B cell (primary cell): ENCODE results near the gene NUDT14. TPM values are rescaled to one million over a fixed set of nuclear protein-coding genes. Genes with fewer than 3 reads are reported as not detected.

ENCODE experiments used
- ATAC-seq: fragments of 200-7000 bp; cut with Tn5 transposase; one replicate; pipeline ENCODE4 v1.10.0; 2021; ENCODE audit warnings: low read depth, mild to moderate bottlenecking, moderate number of reproducible peaks, moderate library complexity
- CTCF ChIA-PET: fragments of 350-600 bp; sonication (Branson Sonifier 250); formaldehyde crosslinking; loops from one replicate; lab custom pipeline; 2021; ENCODE audit warnings: antibody characterized with exemption, inconsistent platforms; lab: Charles Lee
- POLR2A ChIA-PET: fragments of 350-600 bp; sonication (Branson Sonifier 250); formaldehyde crosslinking; loops from one replicate; lab custom pipeline; 2021; ENCODE audit warnings: antibody characterized with exemption; lab: Charles Lee
- DNase-seq: peaks from one replicate; pipeline ENCODE4 v3.0.0; 2013
- H2AFZ ChIP-seq: 2 replicates; pipeline ENCODE4 v1.6.1; 2012; ENCODE audit warnings: mild to moderate bottlenecking, low read depth, low read length; ENCODE audit not compliant: insufficient read depth, poor library complexity, severe bottlenecking
- H3K27ac ChIP-seq, 2 donors: 1 replicate in 1 of 2; 2 replicates in 1 of 2; pipeline ENCODE4 v1.5.1; 2012 to 2013; ENCODE audit warnings: low read length in 2 of 2, mild to moderate bottlenecking in 2 of 2, moderate library complexity in 1 of 2
- H3K27me3 ChIP-seq, 4 experiments: fragments of 200-600 bp in 1 of 4; sonication (generic) in 1 of 4; replicated peaks in 1 of 4; 1 replicate in 2 of 4; 2 replicates in 2 of 4; pipeline versions ENCODE4 v1.6.1 to v1.7.0; 2013 to 2016; ENCODE audit warnings: low read length in 3 of 4, mild to moderate bottlenecking in 2 of 4, mixed read lengths in 1 of 4, moderate library complexity in 1 of 4; ENCODE audit not compliant: insufficient read depth in 4 of 4, control insufficient read depth in 3 of 4; ENCODE audit errors: control extremely low read depth in 1 of 4
- H3K36me3 ChIP-seq, 2 experiments: replicated peaks in 1 of 2; 1 replicate in 1 of 2; 2 replicates in 1 of 2; pipeline versions ENCODE4 v1.6.1 to v1.7.1; 2013; ENCODE audit warnings: low read length in 1 of 2; ENCODE audit not compliant: insufficient read depth in 2 of 2, control insufficient read depth in 1 of 2; ENCODE audit errors: control extremely low read depth in 1 of 2, extremely low read depth in 1 of 2
- H3K4me1 ChIP-seq, 2 donors: fragments of 200-600 bp in 1 of 2; sonication (generic) in 1 of 2; 1 replicate in 1 of 2; 2 replicates in 1 of 2; pipeline versions ENCODE4 v1.5.1 to v1.6.1; 2013 to 2017; ENCODE audit warnings: low read length in 2 of 2; ENCODE audit not compliant: control insufficient read depth in 2 of 2, insufficient read depth in 2 of 2
- H3K4me2 ChIP-seq: replicated peaks from 2 replicates; pipeline ENCODE3; 2012; ENCODE audit warnings: mild to moderate bottlenecking, low read depth, low read length; ENCODE audit not compliant: poor library complexity, severe bottlenecking
- H3K4me3 ChIP-seq, 5 experiments: fragments of 200-600 bp in 1 of 5; sonication (generic) in 1 of 5; 1 replicate in 3 of 5; 2 replicates in 2 of 5; pipeline versions ENCODE4 v1.5.1 to v1.7.0; 2011 to 2016; ENCODE audit warnings: low read length in 4 of 5, mild to moderate bottlenecking in 4 of 5, low read depth in 2 of 5, control low read depth in 1 of 5, moderate library complexity in 1 of 5; ENCODE audit not compliant: insufficient read depth in 1 of 5; ENCODE audit errors: control extremely low read depth in 1 of 5, extremely low read depth in 1 of 5
- H3K79me2 ChIP-seq: fragments of 200-600 bp; sonication (generic); one replicate; pipeline ENCODE4 v1.6.0; 2016; ENCODE audit warnings: low read length; ENCODE audit not compliant: control insufficient read depth, insufficient read depth
- H3K9ac ChIP-seq: fragments of 200-600 bp; sonication (generic); 2 replicates; pipeline ENCODE4 v1.6.1; 2017; ENCODE audit warnings: mild to moderate bottlenecking, low read length, moderate library complexity
- H3K9me3 ChIP-seq, 3 donors: one replicate each; pipeline versions ENCODE4 v1.6.1 to v1.7.1; 2013; ENCODE audit warnings: low read length in 2 of 3; ENCODE audit not compliant: control insufficient read depth in 2 of 3, insufficient read depth in 1 of 3; ENCODE audit errors: control extremely low read depth in 1 of 3
- H4K20me1 ChIP-seq: 2 replicates; pipeline ENCODE4 v1.6.0; 2012; ENCODE audit warnings: mild to moderate bottlenecking, low read length; ENCODE audit not compliant: insufficient read depth, control insufficient read depth, poor library complexity, severe bottlenecking
- H3K27ac Mint-ChIP-seq: one replicate; pipeline ENCODE4 v1.8.0; 2021; ENCODE audit warnings: mixed read lengths
- H3K27me3 Mint-ChIP-seq: one replicate; pipeline ENCODE4 v1.8.0; 2021; ENCODE audit warnings: mixed read lengths
- H3K4me1 Mint-ChIP-seq: one replicate; pipeline ENCODE4 v1.8.0; 2021; ENCODE audit warnings: mixed read lengths
- H3K4me3 Mint-ChIP-seq: one replicate; pipeline ENCODE4 v1.8.0; 2021; ENCODE audit warnings: mixed read lengths
- H3K9me3 Mint-ChIP-seq: one replicate; pipeline ENCODE4 v1.8.0; 2022; ENCODE audit warnings: mixed read lengths; ENCODE audit not compliant: insufficient read depth
- CTCF ChIP-seq: fragments of 200-600 bp; IDR thresholded peaks from one replicate; pipeline ENCODE4 v1.8.0; 2022; ENCODE audit warnings: antibody characterized with exemption, mild to moderate bottlenecking
- EZH2 ChIP-seq: IDR thresholded peaks from 2 replicates; pipeline ENCODE4 v1.6.1; 2012; ENCODE audit warnings: borderline replicate concordance, low read depth, mild to moderate bottlenecking, moderate library complexity, low read length; ENCODE audit not compliant: insufficient read depth, poor library complexity, severe bottlenecking
- WGBS: methylation state at CpG from one replicate; pipeline ENCODE4 v1.1.5; 2013; ENCODE audit warnings: missing lambda C conversion rate; ENCODE audit not compliant: insufficient coverage; 5-methylcytosine and 5-hydroxymethylcytosine counted together
- intact Hi-C: fragments of 100-400 bp; cut with micrococcal nuclease; formaldehyde crosslinking; loops from one replicate; pipeline ENCODE4 v1.10.0; 2022
- polyA plus RNA-seq: library from polyadenylated mRNA; depleted of rRNA; stranded (reverse); fragments of >200 nt; gene quantifications from 2 replicates; pipeline ENCODE4 v1.2.3, GENCODE V29; 2012
- total RNA-seq, 2 donors: library from RNA; stranded (reverse); fragments of 120-200 nt in 1 of 2; gene quantifications; 1 replicate in 1 of 2; 2 replicates in 1 of 2; pipeline versions ENCODE4 v1.2.3 to v1.2.4, GENCODE V29; 2013 to 2022

NUDT14 gene
- total and polyA plus RNA-seq, 2 donors (not counting 1 experiment from before 2014, with no cell fraction given): 17.4 to 31.6 TPM

DNA sequence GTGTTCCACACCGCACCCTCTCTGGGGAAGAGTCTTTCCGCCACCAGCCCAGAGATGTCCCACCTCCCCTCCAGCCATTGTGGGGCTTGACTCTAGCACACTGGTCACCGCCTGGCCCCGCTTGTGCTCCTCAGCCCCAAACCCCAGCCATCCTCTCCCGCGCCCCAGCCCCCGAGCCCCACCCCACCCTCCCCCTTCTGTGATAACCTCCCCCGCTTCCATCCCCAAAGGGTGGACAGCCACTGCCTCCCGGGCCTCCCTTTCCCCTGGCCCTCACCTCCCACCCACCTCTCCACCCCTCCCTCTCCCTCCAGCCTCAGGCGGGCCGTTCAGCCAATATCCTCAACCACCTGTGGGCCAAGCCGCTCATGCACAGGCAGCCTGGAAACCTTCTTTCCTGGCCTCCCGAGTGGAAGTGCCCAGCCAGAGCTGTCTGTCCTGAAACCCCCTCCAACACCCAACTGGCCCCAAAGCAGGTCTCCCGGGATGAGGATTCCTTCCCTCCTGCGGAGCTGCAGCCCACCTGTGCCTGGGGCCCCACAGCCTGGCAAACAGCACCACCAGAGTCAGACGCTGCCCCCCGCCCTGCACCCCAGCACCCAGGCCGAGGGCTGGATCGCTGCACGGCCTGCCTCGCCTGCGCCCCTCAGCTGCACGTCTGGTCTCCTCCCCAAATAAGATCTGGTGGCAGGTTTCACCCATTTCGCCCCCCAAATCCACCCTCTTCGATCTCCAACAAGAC, 27.1 kb upstream of the NUDT14 start:
- ChIA-PET POLR2A (interaction anchor here (0.6 kb wide), 1 partner anchor 48 kb away, joined by 13 read pairs; no protein-coding TSS in a partner anchor), CTCF (no interaction called here)
- Histone ChIP-seq H4K20me1 (no peaks in the 10 kb centered on the region), H3K27ac (no peak overlapping the region), H3K4me2 (no peak overlapping the region), H3K4me1 (peaks cover 3 to 9% of the 10 kb centered on the region in 2 donors), H3K79me2 (no peaks in the 10 kb centered on the region), H2AFZ (no peak overlapping the region), H3K4me3 (no peak overlapping the region), H3K27me3 (peaks cover 0 to 8% (median 0%) of the 10 kb centered on the region in 4 experiments), H3K9me3 (no peaks in the 10 kb centered on the region), H3K9ac (no peak overlapping the region), H3K36me3 (peaks cover 0 to 11% of the 10 kb centered on the region in 2 experiments)
- peaks cover 9% of the 10 kb centered on the region for H3K4me1 Mint-ChIP-seq
- intact Hi-C loops: no loop called here
- H3K4me3 Mint-ChIP-seq: no peak overlapping the region
- DNase-seq (no peak), ATAC-seq (no peak)
- no peak overlapping the region for H3K27ac Mint-ChIP-seq
- H3K9me3 Mint-ChIP-seq: no peaks in the 10 kb centered on the region
- no peaks in the 10 kb centered on the region for H3K27me3 Mint-ChIP-seq
- WGBS: 90% methylated on average over 19 of the region's 25 CpGs
- no peak for TF ChIP-seq EZH2
- no peak for TF ChIP-seq CTCF

DNA sequence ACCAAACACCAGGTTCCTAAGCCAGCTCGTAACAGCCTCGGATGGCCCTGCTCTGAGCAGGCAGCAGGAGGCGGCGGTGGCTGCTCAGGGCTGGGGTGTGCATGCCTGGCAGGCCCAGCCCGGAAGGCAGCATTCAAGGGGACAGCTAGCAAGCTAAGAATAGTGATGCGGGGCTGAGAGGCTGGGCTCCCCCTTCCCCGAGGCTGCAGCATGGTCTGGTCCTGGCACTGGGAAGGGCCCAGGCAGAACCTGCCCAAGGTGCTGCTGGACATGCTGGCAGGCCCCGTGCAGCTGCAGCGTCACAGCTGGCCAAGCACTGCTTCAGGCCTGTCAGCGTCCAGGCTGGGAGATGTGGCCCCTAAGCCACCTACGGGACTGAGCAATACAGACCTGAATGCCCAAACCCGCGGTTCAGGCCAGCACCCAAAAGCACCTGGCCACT, 26.4 kb upstream of the NUDT14 start:
- Mint-ChIP-seq H3K27ac (no peak overlapping the region), H3K4me3 (no peak overlapping the region), H3K4me1 (peaks cover 9% of the 10 kb centered on the region), H3K27me3 (no peaks in the 10 kb centered on the region), H3K9me3 (no peaks in the 10 kb centered on the region)
- H3K4me1 ChIP-seq: peaks cover 5 to 14% of the 10 kb centered on the region in 2 donors
- 90% methylated on average over 13 of the region's 13 CpGs for WGBS
- peaks cover 0 to 11% (median 1%) of the 10 kb centered on the region in 4 experiments for H3K27me3 ChIP-seq
- H3K36me3 ChIP-seq: peaks cover 0 to 9% of the 10 kb centered on the region in 2 experiments
- no peaks in the 10 kb centered on the region for H4K20me1 ChIP-seq
- H3K9ac ChIP-seq: no peak overlapping the region
- ATAC-seq (no peak), DNase-seq (no peak)
- no peaks in the 10 kb centered on the region for H3K79me2 ChIP-seq
- TF ChIP-seq CTCF (no peak), EZH2 (no peak)
- POLR2A ChIA-PET: no interaction called here
- no peaks in the 10 kb centered on the region for H3K9me3 ChIP-seq
- CTCF ChIA-PET: no interaction called here
- intact Hi-C loops: no loop called here
- no peak overlapping the region for H3K27ac ChIP-seq
- no peak overlapping the region for H2AFZ ChIP-seq
- no peak overlapping the region for H3K4me3 ChIP-seq
- no peak overlapping the region for H3K4me2 ChIP-seq
